ENCODE results near the gene NOX3. TPM values are rescaled to one million over a fixed set of nuclear protein-coding genes. Genes with fewer than 3 reads are reported as not detected.

Gene NOX3
- total RNA-seq, 1 donor from 2014 or later, result not detected

- Histone ChIP-seq H3K36me3 (no peaks in the 10 kb centered on the region), H3K9me3 (peaks cover 7% of the 10 kb centered on the region)
- intact Hi-C loops (cut with DNase I), result no loop called here
These were observed 106.5 kb downstream of the NOX3 start for GRCh38 chr6:155349129-155349528.

GRCh38 chr6:155347800-155348199 lies 107.8 kb downstream of the NOX3 start:
- H3K4me3 ChIP-seq, result no peak overlapping the region
- DNase-seq (ENCODE audit: extremely low spot score in 2 of 2), result no peak
- no peaks in the 10 kb centered on the region for H3K36me3 ChIP-seq
- intact Hi-C loops (cut with DNase I), result no loop called here
- no peak overlapping the region for H3K27ac ChIP-seq
- no peaks in the 10 kb centered on the region for H3K27me3 ChIP-seq
- TF ChIP-seq POLR2AphosphoS5 (IDR thresholded peaks at IDR 0.05; ENCODE audit: insufficient read depth in 1 of 2, low read depth in 1 of 2) (no peak), POLR2A (IDR thresholded peaks at IDR 0.05) (no peak), CTCF (IDR thresholded peaks at IDR 0.05) (no peak)
- no peaks in the 10 kb centered on the region for H3K4me1 ChIP-seq
- H3K9me3 ChIP-seq, result peaks cover 5% of the 10 kb centered on the region

More at GRCh38 chr6:155349129-155349528, 106.5 kb downstream of the NOX3 start:
- no peaks in the 10 kb centered on the region for H3K4me1 ChIP-seq
- TF ChIP-seq CTCF (IDR thresholded peaks at IDR 0.05) (no peak), POLR2A (IDR thresholded peaks at IDR 0.05) (no peak), POLR2AphosphoS5 (IDR thresholded peaks at IDR 0.05; ENCODE audit: insufficient read depth in 1 of 2, low read depth in 1 of 2) (no peak)
- no peaks in the 10 kb centered on the region for H3K27me3 ChIP-seq
- H3K4me3 ChIP-seq, result no peak overlapping the region
- no peak overlapping the region for H3K27ac ChIP-seq
- no peak for DNase-seq (ENCODE audit: extremely low spot score in 2 of 2)

- no peak overlapping the region for H3K4me3 ChIP-seq
- TF ChIP-seq POLR2AphosphoS5 (IDR thresholded peaks at IDR 0.05; ENCODE audit: insufficient read depth in 1 of 2, low read depth in 1 of 2) (no peak), POLR2A (IDR thresholded peaks at IDR 0.05) (no peak), CTCF (IDR thresholded peaks at IDR 0.05) (no peak)
- no peaks in the 10 kb centered on the region for H3K4me1 ChIP-seq
- H3K27ac ChIP-seq, result no peak overlapping the region
- H3K27me3 ChIP-seq, result no peaks in the 10 kb centered on the region
- intact Hi-C loops (cut with DNase I), result no loop called here
- no peaks in the 10 kb centered on the region for H3K36me3 ChIP-seq
- no peak for DNase-seq (ENCODE audit: extremely low spot score in 2 of 2)
- peaks cover 5% of the 10 kb centered on the region for H3K9me3 ChIP-seq
These were observed 108.7 kb downstream of the NOX3 start for GRCh38 chr6:155346957-155347356.

Other genes starting within 250 kb of the NOX3 start
- not detected for gene CLDN20, start 191.8 kb downstream of the NOX3 start, total RNA-seq
- 7.6 TPM for gene TFB1M, start 141.4 kb downstream of the NOX3 start, total RNA-seq

Data from vagina (tissue), 2 donors.